Lower lobe of right lung (tissue), 2 donors: ENCODE measurements around the gene IFITM10. TPM values are rescaled to one million over a fixed set of nuclear protein-coding genes. Genes with fewer than 3 reads are reported as not detected.
A peak's percentile ranks its signal among the peaks of the same experiment; 100 is the strongest.

Experiments used
- ATAC-seq, 2 donors: fragments of 200-7000 bp; cut with Tn5 transposase; one replicate each; pipeline ENCODE4 v1.9.1; 2020 to 2022; ENCODE audit warnings: mild to moderate bottlenecking in 2 of 2, moderate library complexity in 2 of 2
- DNase-seq: peaks from one replicate; pipeline ENCODE4 v3.0.0-alpha.2; 2020
- H3K27ac ChIP-seq: fragments of 200-600 bp; one replicate; pipeline ENCODE4 v1.8.0; 2022
- H3K27me3 ChIP-seq: fragments of 200-600 bp; one replicate; pipeline ENCODE4 v1.8.0; 2022; ENCODE audit warnings: low read depth
- H3K36me3 ChIP-seq: fragments of 200-600 bp; one replicate; pipeline ENCODE4 v1.8.0; 2022; ENCODE audit warnings: mild to moderate bottlenecking
- H3K4me1 ChIP-seq: fragments of 200-600 bp; one replicate; pipeline ENCODE4 v1.8.0; 2022
- H3K4me3 ChIP-seq: fragments of 200-600 bp; one replicate; pipeline ENCODE4 v1.8.0; 2022; ENCODE audit warnings: mild to moderate bottlenecking
- H3K9me3 ChIP-seq: fragments of 200-600 bp; one replicate; pipeline ENCODE4 v1.8.0; 2022
- CTCF ChIP-seq: fragments of 200-600 bp; IDR thresholded peaks from one replicate; pipeline ENCODE4 v1.8.0; 2022; ENCODE audit warnings: antibody characterized with exemption, mild to moderate bottlenecking
- intact Hi-C: fragments of 100-400 bp; cut with DNase I; formaldehyde crosslinking; loops from one replicate; pipeline ENCODE4 v1.11.0; 2022
- total RNA-seq: library from RNA; stranded (reverse); fragmentation: NEBNext Ultra II Directional; extraction: Animal tissue kit (Norgen Biotek cat#: 25700); gene quantifications from one replicate; pipeline ENCODE4 v1.2.1, GENCODE V29; 2021
- donor health status: DM: no; HTN: yes; CAD: no; lungs with severe emphysema.

Gene IFITM10
- total RNA-seq, 1 donor from 2014 or later: 9.2 TPM

- H3K36me3 ChIP-seq: no peaks in the 10 kb centered on the region
- H3K4me3 ChIP-seq: no peak overlapping the region
- intact Hi-C loops: no loop called here
- peak; percentile 6 for DNase-seq
- no peak for ATAC-seq
- H3K27ac ChIP-seq: no peak overlapping the region
- TF ChIP-seq CTCF: no peak
- H3K4me1 ChIP-seq: peaks cover 15% of the 10 kb centered on the region
- H3K9me3 ChIP-seq: no peaks in the 10 kb centered on the region
- peaks cover 13% of the 10 kb centered on the region for H3K27me3 ChIP-seq
Measured at GRCh38 chr11:1695548-1696108, 54.8 kb downstream of the IFITM10 start.

DNA sequence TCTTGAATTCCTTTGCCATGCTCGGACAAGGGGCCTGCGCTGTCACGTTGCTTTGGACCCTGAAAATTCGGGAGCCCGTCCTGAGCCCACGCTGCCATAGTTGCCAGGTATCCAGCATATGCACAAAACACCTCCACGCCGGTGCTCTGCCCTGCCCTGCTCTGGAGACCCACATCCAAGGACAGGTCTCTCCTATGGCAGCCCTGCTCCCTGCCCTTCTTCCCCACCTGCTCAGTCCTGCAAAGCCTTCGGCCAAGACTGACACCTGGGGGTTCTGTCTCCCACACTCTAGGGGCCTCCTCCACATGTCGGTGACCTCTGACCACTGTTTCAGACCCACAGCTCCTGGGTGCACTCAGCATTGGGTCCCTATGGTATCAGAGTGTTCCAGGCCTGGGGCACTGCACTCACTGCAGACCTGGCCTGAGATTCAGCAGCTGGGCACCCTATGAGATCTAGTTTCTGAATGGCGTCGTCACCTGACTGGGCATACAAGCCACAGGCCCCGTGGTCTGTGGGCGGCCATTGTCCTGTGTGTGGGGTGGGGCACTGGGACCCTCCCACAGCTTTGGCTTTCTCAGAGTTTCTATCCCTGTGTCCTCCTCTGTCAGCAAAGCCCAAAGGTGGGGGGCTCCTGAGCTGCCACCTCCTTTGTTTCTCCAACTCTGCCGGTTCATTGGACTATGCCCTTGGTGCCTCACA is 55.4 kb downstream of the IFITM10 start:
- intact Hi-C loops: no loop called here
- Histone ChIP-seq H3K36me3 (no peaks in the 10 kb centered on the region), H3K4me1 (peaks cover 15% of the 10 kb centered on the region), H3K4me3 (no peak overlapping the region), H3K27ac (no peak overlapping the region), H3K27me3 (peaks cover 12% of the 10 kb centered on the region), H3K9me3 (no peaks in the 10 kb centered on the region)
- DNase-seq: peak; percentile 41
- no peak for ATAC-seq
- no peak for TF ChIP-seq CTCF

GRCh38 chr11:1694064-1694845 is 56.1 kb downstream of the IFITM10 start:
- Histone ChIP-seq H3K27ac (no peak overlapping the region), H3K27me3 (peaks cover 11% of the 10 kb centered on the region), H3K36me3 (no peaks in the 10 kb centered on the region), H3K9me3 (no peaks in the 10 kb centered on the region), H3K4me3 (peak overlapping the region; percentile 40), H3K4me1 (peaks cover 15% of the 10 kb centered on the region)
- TF ChIP-seq CTCF: peak; percentile 97
- intact Hi-C loops: no loop called here
- DNase-seq (peak; percentile 92), ATAC-seq (peak; percentile 96 to 98)

DNA sequence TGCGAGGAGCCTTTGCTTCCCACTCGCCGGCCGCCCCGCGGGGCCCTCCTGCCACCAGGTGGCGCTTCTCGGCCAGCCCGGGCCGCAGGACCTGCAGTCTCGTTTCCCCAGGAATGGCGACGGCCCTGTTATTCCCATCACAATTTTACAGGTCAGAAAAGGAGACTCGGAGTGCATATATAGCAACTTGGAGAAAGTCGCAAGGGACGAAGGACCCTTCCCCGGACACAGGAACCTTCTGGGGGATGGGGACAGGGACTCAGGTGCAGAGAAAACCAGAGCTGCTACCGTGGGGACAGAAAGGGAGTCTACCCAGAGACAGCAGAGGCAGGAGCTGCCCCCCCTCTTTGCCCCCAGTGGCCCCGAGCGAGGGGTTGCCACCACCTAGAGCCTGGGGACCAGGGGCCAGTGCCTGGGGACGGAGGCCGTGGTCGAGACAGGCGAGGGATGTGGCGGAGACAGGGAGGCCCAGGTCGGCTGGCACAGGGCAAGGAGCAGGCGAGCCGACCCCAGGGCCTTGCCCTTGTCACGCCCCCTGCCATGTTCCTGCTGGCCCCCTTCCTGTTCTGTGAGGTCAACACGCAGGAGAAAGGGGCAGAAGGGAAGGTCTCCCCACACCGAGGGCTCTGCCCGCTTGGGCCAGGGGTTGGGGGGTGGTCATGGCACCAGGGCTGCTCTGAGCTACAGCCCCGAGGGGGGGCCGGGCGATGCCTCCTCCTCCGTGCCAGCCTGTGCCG is 56.9 kb downstream of the IFITM10 start:
- no peaks in the 10 kb centered on the region for H3K9me3 ChIP-seq
- ATAC-seq: peak; percentile 84 to 91
- TF ChIP-seq CTCF: peak; percentile 95
- no peak overlapping the region for H3K27ac ChIP-seq
- intact Hi-C loops: no loop called here
- no peaks in the 10 kb centered on the region for H3K36me3 ChIP-seq
- DNase-seq: peak; percentile 87
- H3K4me1 ChIP-seq: peaks cover 15% of the 10 kb centered on the region
- H3K27me3 ChIP-seq: peaks cover 15% of the 10 kb centered on the region
- H3K4me3 ChIP-seq: peak overlapping the region; percentile 40

GRCh38 chr11:1692708-1693326 is 57.6 kb downstream of the IFITM10 start:
- DNase-seq: peak; percentile 32
- Histone ChIP-seq H3K4me3 (no peak overlapping the region), H3K27me3 (peaks cover 15% of the 10 kb centered on the region)

More at GRCh38 chr11:1692708-1693326, 57.6 kb downstream of the IFITM10 start:
- Histone ChIP-seq H3K9me3 (no peaks in the 10 kb centered on the region), H3K27ac (no peak overlapping the region), H3K36me3 (no peaks in the 10 kb centered on the region), H3K4me1 (peaks cover 15% of the 10 kb centered on the region)
- ATAC-seq: no peak
- TF ChIP-seq CTCF: no peak
- intact Hi-C loops: no loop called here
